HG03280 (cell line): ENCODE data around the gene SCMH1.
A peak's percentile ranks its signal among the peaks of the same experiment; 100 is the strongest.

Experiments used
- ATAC-seq: cut with Tn5 transposase; IDR thresholded peaks from one replicate; pipeline ENCODE4 v1.9.1; 2021; ENCODE audit warnings: mild to moderate bottlenecking, moderate library complexity; ENCODE audit not compliant: unreplicated experiment

Gene SCMH1

DNA sequence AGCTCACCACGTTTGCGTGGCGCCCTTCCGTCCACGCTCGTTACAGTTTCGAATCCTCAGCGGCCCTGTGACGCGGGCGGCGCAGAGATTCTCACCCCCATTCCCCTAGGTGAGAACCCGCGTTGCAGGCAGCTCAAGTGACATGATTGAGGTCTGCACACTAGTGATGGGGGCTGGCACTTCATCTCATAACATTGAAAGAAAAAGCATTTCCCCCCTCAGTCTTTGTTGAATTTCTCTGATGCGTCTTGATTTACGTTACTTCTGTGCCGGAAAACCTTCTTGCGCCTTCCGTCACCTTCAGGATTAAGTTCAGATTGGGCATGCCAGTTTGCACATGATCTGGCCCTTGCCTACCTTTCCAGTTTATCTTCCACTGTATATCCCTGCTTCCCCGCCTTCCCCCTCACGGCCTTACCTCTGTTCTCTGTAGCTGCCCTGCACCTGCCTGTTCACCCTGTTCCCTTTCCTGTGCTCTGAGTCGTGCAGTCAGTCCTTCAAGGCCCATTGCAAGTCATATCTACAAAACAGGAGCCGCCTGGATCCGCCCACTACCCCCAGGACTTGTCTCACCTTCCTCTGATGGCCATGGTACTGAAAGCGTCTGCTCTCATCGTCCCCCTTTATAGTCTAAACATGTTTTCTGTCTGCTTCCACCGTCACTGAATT, 261.5 kb downstream of the SCMH1 start:
- ATAC-seq, result peak; percentile 13

DNA sequence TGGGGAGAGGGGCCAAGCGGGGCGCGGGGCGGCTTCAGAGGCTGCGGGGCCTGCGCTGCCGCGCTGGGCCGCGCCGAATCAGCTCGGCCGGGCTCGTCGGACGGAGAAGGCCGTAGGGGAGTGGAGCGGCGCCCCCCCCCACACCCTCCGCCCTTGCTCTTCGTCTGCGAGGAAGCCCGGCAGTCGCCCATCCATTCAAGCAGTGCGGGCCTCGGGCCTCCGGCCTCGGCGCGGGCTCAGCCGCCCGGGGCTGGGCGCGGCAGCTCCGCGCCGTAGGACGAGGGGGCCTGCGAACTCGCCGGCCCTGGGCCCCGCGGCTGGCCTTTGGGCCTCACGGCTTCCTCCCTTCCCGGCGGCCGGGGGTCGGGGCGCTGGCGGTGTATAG, 262.0 kb downstream of the SCMH1 start:
- peak; percentile 16 for ATAC-seq

DNA sequence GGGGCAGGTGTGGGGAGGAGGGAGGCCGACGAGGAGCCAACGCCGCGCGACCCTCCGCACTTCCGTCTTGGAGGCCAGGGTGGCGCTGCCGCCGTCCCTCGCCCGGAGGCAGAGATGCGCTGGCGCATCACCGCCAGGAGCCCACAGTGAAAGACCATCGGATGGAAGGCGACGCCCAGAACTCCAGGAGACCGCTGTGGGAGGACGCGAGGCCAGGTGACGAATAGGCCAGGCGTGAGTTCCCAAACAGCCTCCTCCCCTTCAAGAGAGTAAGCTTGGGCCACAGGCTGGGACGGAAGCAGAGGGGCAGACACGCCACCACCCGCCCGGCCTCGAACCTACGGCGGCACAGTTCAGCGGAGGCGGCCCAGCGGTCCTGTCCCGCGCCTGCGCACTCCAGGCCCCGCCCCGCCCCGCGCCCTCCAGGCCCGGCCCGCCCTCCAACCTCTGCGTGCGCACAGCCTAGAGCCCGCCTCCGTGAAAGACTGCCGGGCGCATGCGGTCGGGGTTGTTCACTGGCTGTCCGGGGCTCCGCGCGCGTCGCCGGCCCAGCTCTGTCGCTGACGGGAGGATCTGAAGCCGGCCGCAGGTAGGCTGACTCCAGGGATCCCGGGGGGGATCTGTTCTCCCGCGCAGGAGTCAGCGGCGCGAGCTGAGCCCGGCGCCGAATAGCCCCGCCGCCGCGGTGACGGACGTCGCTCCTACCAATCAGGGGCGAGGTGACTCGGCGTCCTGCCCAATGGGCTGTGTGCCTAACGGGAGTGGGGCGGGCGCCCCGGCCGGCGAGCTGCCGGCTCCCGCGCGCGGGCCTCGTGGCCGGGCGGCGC, 262.7 kb downstream of the SCMH1 start, which contains the start of gene CTPS1:
TSS of gene CTPS1 (plus strand) at position 456 of the 827 bp plus-strand sequence. CDS start 3,595 bp downstream, outside the sequence.
- peak; percentile 86 for ATAC-seq

DNA sequence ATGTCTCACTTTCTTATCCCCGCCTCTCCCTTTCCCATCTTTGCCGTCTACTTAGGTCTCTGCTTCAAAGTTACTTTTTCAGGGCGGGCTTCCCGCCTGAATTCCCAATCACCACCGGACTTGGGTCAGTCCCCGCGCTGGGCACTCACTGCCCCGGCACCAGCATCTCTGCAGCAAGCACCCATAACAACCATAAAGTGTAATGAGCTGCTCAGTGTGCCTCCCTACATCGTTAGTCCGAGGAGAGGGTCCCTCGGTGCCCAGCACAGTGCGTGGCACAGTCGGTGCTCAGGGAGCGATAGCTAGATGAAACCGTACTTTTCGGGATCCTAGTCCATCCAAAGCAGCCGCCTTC, 263.2 kb downstream of the SCMH1 start:
- no peak for ATAC-seq

DNA sequence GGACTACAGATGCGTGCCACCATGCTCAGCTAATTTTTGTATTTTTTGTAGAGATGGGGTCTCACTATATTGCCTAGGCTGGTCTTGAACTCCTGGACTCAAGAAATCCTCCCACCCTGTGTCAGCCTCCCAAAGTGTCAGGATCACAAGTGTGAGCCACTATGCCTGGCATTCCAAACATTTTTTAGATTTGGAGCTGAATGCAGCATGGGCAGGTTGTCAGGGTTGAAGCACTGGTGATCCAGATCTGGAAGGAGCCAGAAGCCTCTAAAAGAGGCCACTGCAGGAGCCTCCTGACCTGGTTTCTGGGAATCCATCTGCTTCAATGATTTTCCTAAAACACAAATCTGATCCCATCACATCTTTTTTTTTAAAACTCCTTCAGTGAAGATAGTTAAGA, 264.4 kb downstream of the SCMH1 start:
- no peak for ATAC-seq
